Mucosa of gallbladder (tissue), 1 donor: Measurements from ENCODE around the gene HSBP1. TPM values are rescaled to one million over a fixed set of nuclear protein-coding genes. Genes with fewer than 3 reads are reported as not detected.

Source experiments
- DNase-seq: peaks from one replicate; pipeline ENCODE4 v3.0.0-alpha.2; 2020; ENCODE audit warnings: low spot score
- total RNA-seq: library from RNA; stranded (reverse); gene quantifications from one replicate; pipeline ENCODE4 v1.2.1, GENCODE V29; 2021
- donor health status: DM: no; HTN: no; CAD: no.

Gene HSBP1
- total RNA-seq, 1 donor from 2014 or later = 104 TPM

DNA sequence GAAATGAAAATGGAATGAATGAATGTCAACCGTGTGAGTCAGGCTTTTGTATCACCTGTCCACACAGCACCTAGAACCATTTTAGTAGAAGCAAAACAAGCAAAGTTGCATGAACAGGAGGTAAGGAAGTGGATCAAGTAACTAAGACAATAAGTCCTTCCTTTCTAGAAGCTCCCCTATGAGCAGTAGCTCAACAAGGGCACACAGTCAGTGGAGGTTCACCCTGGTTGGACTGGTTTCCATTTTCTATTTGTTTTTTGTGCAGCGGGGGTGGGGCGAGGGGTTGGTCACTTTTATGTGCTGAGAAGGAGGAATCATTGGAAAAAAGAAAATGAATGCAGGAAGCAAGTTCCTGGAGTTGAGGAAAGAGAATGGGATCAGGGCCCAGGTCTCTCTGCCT lies 4.0 kb upstream of the HSBP1 start:
- no peak for DNase-seq

- no peak for DNase-seq
Observed at GRCh38 chr16:83804366-83804765, 3.4 kb upstream of the HSBP1 start.

- no peak for DNase-seq
Observed at GRCh38 chr16:83806036-83806435, 1.7 kb upstream of the HSBP1 start.

DNA sequence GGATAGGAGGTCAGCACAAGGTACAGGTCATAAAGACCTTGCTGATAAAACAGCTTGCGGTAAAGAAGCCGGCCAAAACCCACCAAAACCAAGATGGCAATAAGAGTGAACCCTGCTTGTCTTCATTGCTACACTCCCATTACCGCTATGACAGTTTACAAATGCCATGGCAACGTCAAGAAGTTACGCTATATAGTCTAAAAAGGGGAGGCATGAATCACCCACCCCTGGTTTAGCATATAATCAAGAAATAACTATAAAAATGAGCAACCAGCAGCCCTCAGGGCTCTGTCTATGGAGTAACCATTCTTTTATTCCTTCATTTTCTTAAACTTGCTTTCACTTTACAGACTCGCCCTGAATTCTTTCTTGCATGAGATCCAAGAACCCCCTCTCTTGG lies 1.0 kb upstream of the HSBP1 start:
- DNase-seq = no peak

DNA sequence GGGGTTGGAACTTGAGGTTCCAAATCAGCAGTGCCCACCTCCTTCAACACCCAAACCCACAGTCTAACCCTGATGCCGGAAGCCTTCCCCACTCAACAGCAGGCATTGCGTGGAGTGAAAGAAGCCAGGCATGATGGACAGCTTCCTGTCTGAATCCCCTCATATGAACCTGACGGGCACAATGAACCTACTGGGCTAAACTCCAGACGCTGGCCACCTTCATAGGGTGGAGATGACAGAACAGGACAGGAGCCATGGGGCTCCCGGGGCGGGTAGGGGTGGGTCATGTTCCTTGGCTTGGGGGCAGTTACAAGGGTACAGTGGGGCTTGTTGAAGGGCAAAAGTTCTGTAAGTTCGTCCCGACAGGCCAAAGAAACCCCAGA lies 460 bp upstream of the HSBP1 start:
- no peak for DNase-seq

- DNase-seq = no peak
Observed at GRCh38 chr16:83808573-83809014, 816 bp downstream of the HSBP1 start.

DNA sequence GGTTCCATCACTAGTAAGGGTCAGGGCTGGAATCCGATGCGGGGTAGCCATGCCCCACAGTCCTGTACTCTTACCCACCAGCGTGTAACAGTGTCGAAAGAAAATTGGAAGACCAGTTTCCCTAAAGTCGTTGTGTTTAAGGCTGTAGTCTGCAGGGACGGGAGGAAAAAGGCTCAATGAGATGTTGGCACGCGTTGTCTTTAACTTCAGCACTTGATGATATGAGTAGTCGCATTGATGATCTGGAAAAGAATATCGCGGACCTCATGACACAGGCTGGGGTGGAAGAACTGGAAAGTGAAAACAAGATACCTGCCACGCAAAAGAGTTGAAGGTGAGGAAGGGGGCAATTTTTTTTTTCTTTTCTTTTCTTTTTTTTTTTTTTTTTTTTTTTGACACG lies 1.3 kb downstream of the HSBP1 start:
- DNase-seq = no peak

DNA sequence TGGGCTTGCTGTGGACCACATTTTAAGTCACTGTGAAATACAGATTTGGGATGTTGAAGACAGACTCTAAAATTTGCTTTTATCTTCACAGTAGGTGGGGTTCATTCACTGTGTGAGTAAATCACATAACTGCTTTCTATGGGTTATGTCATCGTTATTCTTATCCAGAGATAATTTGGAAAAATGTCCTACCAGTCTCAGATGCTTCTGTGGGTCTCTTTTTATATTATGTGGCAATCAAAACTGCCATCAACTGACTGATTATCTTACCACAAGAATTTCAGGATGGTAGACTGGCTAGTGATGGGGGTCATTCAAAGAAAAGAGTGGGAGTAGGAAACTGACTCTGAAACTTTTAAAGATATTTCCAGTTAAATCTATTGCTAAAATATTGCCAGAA lies 3.1 kb downstream of the HSBP1 start:
- DNase-seq = no peak

- no peak for DNase-seq
Observed at GRCh38 chr16:83813823-83814658, 6.3 kb downstream of the HSBP1 start.

DNA sequence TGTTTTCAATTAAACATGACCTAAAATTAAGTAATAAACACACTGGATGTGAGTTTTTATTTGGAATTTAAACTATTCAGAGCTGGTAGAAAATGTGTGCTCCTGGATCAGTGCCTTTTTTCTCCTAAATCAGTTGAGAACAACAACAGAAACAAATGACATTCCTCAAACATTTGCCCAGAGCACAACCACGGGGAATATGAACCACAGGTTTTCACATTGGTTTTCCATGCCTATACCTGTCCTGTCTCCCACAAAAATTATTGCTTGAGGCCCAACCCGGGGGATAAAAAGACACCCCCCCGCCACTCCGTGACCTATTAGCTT lies 6.8 kb downstream of the HSBP1 start:
- no peak for DNase-seq

DNA sequence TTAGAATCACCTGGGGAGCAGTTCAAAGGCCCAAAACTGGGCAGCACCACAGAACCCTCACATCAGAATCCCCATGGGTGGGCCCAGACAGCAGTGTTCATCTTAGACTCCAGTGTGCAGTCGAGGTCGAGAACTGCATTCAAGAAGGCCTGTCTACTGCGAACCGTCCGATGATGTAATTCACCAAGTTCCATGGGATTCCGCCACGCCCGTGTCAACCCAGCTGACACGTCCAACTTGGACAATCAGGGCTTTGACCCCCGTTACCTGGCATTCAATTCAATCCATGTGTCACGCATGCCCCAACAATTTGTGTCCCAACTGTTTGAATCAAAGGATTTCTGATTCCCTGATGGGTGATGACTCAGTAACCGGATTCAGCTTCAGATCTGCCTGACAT lies 9.2 kb downstream of the HSBP1 start:
- no peak for DNase-seq

DNA sequence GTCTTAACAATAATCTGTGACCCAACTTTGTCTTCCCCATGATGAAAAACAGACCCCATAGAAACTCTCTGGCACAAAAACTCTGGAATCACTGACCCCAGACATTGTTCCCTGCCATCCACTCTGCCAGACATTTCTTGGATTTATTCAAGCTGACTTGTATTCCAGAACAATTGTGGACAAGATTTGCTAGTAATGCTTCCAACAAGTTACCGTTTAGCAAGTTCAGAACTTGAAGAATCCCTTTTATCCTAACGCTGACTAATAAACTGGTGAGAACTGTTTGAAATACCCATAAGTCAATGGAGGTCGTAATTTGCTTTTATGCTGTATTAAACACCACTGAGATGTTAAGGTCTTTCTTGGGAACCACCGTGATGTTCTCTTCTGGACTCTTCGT lies 10.5 kb downstream of the HSBP1 start:
- DNase-seq = no peak

GRCh38 chr16:83819361-83819760 lies 11.6 kb downstream of the HSBP1 start:
- no peak for DNase-seq

GRCh38 chr16:83826146-83826913 lies 18.6 kb downstream of the HSBP1 start:
- DNase-seq = peak; percentile 73

DNA sequence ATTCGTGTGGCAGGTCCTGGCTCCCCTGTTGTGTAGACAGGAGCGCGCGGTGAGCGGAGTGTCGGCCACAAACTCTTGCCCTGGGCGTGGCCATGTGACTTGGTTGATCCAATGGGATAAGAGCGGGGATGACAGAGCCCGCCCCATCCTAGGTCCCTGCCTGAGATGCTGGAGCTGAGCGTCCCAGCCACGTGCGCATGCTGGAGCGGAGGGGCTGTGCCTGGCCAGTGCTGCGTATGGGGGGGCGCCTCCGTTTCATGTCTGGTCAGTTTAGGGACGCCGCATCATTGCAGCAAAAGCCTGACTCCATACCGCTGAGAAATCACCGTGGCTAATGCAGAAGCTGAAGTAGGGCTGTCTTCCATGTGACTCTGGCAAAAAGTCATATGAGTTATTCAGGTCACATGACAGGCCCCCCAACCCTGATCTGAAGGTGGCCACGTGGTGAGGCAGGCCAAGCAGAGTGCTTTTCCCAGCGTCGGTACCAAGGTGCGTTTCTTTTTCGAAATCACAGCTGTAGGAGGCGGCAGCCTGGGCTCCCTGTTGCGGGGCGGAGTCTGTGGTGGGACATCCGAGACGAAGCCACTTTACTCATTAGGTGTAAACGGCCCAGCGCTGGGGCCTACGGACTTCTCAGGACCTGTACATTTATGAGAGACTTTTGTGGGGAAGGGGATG lies 22.5 kb downstream of the HSBP1 start:
- no peak for DNase-seq

- DNase-seq = no peak
Observed at GRCh38 chr16:83830769-83831455, 23.1 kb downstream of the HSBP1 start.

DNA sequence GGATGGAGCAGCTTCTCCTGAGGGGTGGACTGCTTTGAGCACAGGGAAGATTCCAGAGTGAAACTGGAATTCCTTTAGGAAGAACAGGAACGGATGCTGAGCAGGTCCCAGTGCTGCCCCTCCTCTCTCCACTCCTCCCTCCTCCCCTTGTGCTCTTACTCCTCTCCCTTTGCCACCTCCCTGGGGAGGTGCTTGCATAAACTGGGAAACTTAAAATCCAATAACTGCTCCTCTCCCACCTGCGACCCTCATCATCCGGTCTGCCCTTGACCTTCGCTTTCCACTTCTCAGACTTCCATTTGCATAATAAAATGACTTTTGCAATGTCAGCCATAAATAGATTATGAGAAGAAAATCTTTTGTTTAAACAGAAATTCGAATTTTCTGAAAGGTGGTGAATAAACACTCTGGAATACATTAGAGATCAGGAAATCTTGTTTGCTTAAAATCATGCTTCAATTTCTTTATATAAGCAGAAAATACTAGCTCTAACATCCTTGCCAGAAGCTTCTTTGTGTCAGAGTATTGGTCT lies 23.7 kb downstream of the HSBP1 start:
- DNase-seq = no peak

GRCh38 chr16:83833921-83834320 lies 26.1 kb downstream of the HSBP1 start:
- no peak for DNase-seq

GRCh38 chr16:83835586-83836566 lies 28.1 kb downstream of the HSBP1 start:
- no peak for DNase-seq

- DNase-seq = no peak
Observed at GRCh38 chr16:83837566-83837965, 29.8 kb downstream of the HSBP1 start.

GRCh38 chr16:83838151-83838550 lies 30.4 kb downstream of the HSBP1 start:
- no peak for DNase-seq
